ENCODE results near the gene LEAP2.

The LEAP2 gene

DNA sequence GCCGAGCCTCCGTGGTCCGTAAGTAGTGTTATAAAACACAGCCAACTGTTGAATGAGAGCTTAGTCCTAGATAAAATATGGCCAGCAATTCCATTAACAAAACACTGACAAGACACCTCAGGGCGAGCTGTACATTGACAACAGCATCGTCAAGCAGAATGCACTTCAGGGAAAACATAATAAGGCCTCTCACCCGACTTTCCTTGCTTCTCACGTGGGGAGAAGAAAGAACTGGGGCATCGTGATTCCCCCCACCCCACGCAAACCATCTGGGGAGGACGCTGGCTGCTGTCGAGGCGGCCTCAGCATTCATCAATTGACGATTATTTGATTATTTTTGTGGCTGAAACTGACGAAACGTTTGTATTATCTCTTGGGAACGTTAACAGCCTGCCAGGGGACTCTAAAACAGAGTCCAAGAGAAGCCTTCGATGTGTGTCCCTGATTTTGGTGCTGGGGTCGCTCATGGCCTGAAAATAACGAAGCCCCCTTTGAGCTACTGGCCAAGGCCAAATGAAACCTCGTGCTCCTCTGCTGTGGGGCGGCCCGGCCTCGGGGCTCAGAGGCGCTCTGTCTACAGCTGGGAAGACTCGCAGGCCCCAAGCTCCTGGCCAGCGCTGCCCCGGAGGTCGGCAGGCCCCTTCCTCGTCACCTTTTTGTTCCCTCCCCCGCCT lies 7.7 kb upstream of the LEAP2 start:
- Histone ChIP-seq H3K27ac (replicated peaks; ENCODE audit: low read length) (peak overlapping the region; percentile 88), H3K79me1 (ENCODE audit: low read depth, low read length) (peaks cover 4% of the 10 kb centered on the region), H3K4me2 (ENCODE audit: insufficient read depth, low read length, poor library complexity, severe bottlenecking) (peak overlapping the region; percentile 50), H2BK5ac (ENCODE audit: low read length) (peak overlapping the region; percentile 59), H3K4ac (ENCODE audit: low read length) (peak overlapping the region; percentile 30), H3K4me1 (ENCODE audit: control insufficient read depth in 2 of 2, insufficient read depth in 1 of 2, low read depth in 1 of 2, low read length in 2 of 2) (peaks cover 7 to 9% of the 10 kb centered on the region in 2 donors), H3K9me3 (replicated peaks in 1 of 2; ENCODE audit: control insufficient read depth in 2 of 2, insufficient read depth in 1 of 2, low read depth in 1 of 2, low read length in 2 of 2) (no peaks in the 10 kb centered on the region), H3K18ac (ENCODE audit: low read length) (peak overlapping the region; percentile 92), H3K36me3 (replicated peaks in 1 of 2; ENCODE audit: control insufficient read depth in 2 of 2, insufficient read depth in 2 of 2, low read length in 2 of 2) (peaks cover 11 to 36% of the 10 kb centered on the region in 2 donors), H4K8ac (ENCODE audit: low read depth, low read length) (peak overlapping the region; percentile 74), H2AK5ac (ENCODE audit: low read depth, low read length) (peak overlapping the region; percentile 47), H2BK12ac (ENCODE audit: low read length) (no peak overlapping the region), H4K91ac (ENCODE audit: low read depth, low read length, poor library complexity) (no peak overlapping the region), H2BK15ac (ENCODE audit: low read length) (no peak overlapping the region), H2AFZ (ENCODE audit: low read length) (peak overlapping the region; percentile 88), H2BK120ac (ENCODE audit: low read depth, low read length) (no peak overlapping the region), H3K9ac (ENCODE audit: low read depth, low read length, poor library complexity) (peak overlapping the region; percentile 53), H3K4me3 (ENCODE audit: low read length in 2 of 2) (peak overlapping the region; percentile 31 to 88), H3K27me3 (ENCODE audit: control insufficient read depth in 3 of 3, insufficient read depth in 3 of 3, low read depth in 1 of 3, low read length in 3 of 3) (peaks cover 0 to 3% (median 0%) of the 10 kb centered on the region in 3 experiments), H3K14ac (ENCODE audit: low read length) (no peak overlapping the region), H3K23ac (ENCODE audit: low read depth, low read length, poor library complexity) (peak overlapping the region; percentile 96)
- DNase-seq (ENCODE audit: low spot score), result peak; percentile 2
- no CpG with 5 or more reads among the region's 30 CpGs for WGBS, 2 donors (ENCODE audit: extremely low coverage in 2 of 2, insufficient read length in 2 of 2, insufficient replicate concordance in 1 of 2)

DNA sequence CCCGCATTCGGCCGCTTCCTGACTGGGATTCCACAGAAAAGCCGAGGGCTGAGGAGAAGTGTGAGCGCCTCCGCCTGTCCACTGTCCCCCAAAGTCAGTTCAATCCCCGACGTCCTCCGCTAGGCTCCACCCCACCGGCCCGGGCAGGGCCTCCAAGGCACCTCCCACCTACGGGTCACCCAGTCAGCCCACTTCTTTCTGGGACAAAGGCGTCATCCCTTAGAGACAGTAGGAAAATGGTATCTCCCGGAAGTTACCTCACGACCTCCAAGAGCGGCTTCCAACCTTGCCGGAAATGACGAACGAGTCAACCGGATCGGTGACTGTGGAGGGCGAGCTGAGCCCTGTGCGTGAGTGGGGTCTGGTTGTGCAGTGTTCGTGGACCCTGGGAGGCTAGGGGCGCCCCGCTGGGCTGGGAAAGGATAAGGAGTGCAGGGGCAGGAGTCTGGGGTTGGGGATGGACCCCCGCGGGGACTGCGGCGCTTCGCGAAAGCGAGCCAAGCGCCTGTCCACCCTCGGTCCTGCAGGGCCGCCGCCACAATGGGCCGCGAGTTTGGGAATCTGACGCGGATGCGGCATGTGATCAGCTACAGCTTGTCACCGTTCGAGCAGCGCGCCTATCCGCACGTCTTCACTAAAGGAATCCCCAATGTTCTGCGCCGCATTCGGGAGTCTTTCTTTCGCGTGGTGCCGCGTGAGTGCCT lies 7.0 kb upstream of the LEAP2 start, which contains the start of the genes GDF9 and UQCRQ:
GDF9 (minus strand) TSS at position 128 of the 704 bp plus-strand sequence. CDS start 1,936 bp downstream, outside the sequence.
UQCRQ (plus strand) TSS at position 301 of the 704 bp plus-strand sequence; CDS start at position 541, 240 bp downstream.
- peak within 1 kb of the TSS; percentile 47 for H2AK5ac ChIP-seq (ENCODE audit: low read depth, low read length)
- DNase-seq (ENCODE audit: low spot score), result peak; percentile 99

DNA sequence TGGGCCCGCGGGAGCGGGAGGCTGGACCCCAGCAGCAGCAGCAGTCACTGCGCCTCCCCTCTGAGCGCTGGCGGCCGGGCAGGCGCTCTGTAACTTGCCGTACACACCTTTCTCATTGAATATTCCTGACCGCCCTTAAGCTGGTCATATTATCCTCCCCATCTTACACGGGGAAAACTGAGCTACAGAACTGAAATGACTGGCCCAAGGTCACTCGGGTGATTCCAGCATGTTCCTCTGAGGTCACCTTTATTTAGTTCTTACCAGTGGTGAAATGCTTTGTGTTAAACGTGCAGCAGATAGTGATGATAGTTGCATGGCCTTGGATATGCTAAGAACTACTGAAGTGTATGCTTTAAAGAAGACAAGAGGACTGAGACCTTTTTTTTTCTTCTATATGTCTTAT lies 6.4 kb upstream of the LEAP2 start:
- Histone ChIP-seq H2BK5ac (ENCODE audit: low read length) (no peak overlapping the region), H3K14ac (ENCODE audit: low read length) (no peak overlapping the region), H3K79me1 (ENCODE audit: low read depth, low read length) (peaks cover 4% of the 10 kb centered on the region), H3K4me2 (ENCODE audit: insufficient read depth, low read length, poor library complexity, severe bottlenecking) (peak overlapping the region; percentile 74), H3K4me3 (ENCODE audit: low read length in 2 of 2) (peak overlapping the region; percentile 88 to 95), H3K9me3 (replicated peaks in 1 of 2; ENCODE audit: control insufficient read depth in 2 of 2, insufficient read depth in 1 of 2, low read depth in 1 of 2, low read length in 2 of 2) (no peaks in the 10 kb centered on the region), H3K23ac (ENCODE audit: low read depth, low read length, poor library complexity) (peak overlapping the region; percentile 96), H4K8ac (ENCODE audit: low read depth, low read length) (no peak overlapping the region), H3K36me3 (replicated peaks in 1 of 2; ENCODE audit: control insufficient read depth in 2 of 2, insufficient read depth in 2 of 2, low read length in 2 of 2) (peaks cover 11 to 48% of the 10 kb centered on the region in 2 donors), H2AK5ac (ENCODE audit: low read depth, low read length) (no peak overlapping the region), H3K27me3 (ENCODE audit: control insufficient read depth in 3 of 3, insufficient read depth in 3 of 3, low read depth in 1 of 3, low read length in 3 of 3) (no peaks in the 10 kb centered on the region), H3K18ac (ENCODE audit: low read length) (no peak overlapping the region), H2AFZ (ENCODE audit: low read length) (peak overlapping the region; percentile 88), H2BK120ac (ENCODE audit: low read depth, low read length) (no peak overlapping the region), H3K4ac (ENCODE audit: low read length) (no peak overlapping the region), H2BK12ac (ENCODE audit: low read length) (no peak overlapping the region), H2BK15ac (ENCODE audit: low read length) (no peak overlapping the region), H3K27ac (replicated peaks; ENCODE audit: low read length) (no peak overlapping the region), H3K9ac (ENCODE audit: low read depth, low read length, poor library complexity) (peak overlapping the region; percentile 96), H4K91ac (ENCODE audit: low read depth, low read length, poor library complexity) (no peak overlapping the region), H3K4me1 (ENCODE audit: control insufficient read depth in 2 of 2, insufficient read depth in 1 of 2, low read depth in 1 of 2, low read length in 2 of 2) (peaks cover 7 to 9% of the 10 kb centered on the region in 2 donors)
- WGBS, 2 donors (ENCODE audit: extremely low coverage in 2 of 2, insufficient read length in 2 of 2, insufficient replicate concordance in 1 of 2), result no CpG with 5 or more reads among the region's 13 CpGs
- no peak for DNase-seq (ENCODE audit: low spot score)

More for the DNA sequence above, 7.0 kb upstream of the LEAP2 start, which contains the start of the genes GDF9 and UQCRQ:
- H3K79me1 ChIP-seq (ENCODE audit: low read depth, low read length), result peaks cover 4% of the 10 kb centered on the region
- H2BK15ac ChIP-seq (ENCODE audit: low read length), result no peak within 1 kb of the TSS
- H2AFZ ChIP-seq (ENCODE audit: low read length), result peak within 1 kb of the TSS; percentile 88
- H2BK12ac ChIP-seq (ENCODE audit: low read length), result no peak within 1 kb of the TSS
- H3K4ac ChIP-seq (ENCODE audit: low read length), result peak within 1 kb of the TSS; percentile 30
- peak within 1 kb of the TSS; percentile 88 for H3K27ac ChIP-seq (replicated peaks; ENCODE audit: low read length)
- H3K14ac ChIP-seq (ENCODE audit: low read length), result no peak within 1 kb of the TSS
- peak within 1 kb of the TSS; percentile 96 for H3K9ac ChIP-seq (ENCODE audit: low read depth, low read length, poor library complexity)
- peaks cover 0 to 2% (median 0%) of the 10 kb centered on the region in 3 experiments for H3K27me3 ChIP-seq (ENCODE audit: control insufficient read depth in 3 of 3, insufficient read depth in 3 of 3, low read depth in 1 of 3, low read length in 3 of 3)
- peaks cover 11 to 43% of the 10 kb centered on the region in 2 donors for H3K36me3 ChIP-seq (replicated peaks in 1 of 2; ENCODE audit: control insufficient read depth in 2 of 2, insufficient read depth in 2 of 2, low read length in 2 of 2)
- H4K8ac ChIP-seq (ENCODE audit: low read depth, low read length), result peak within 1 kb of the TSS; percentile 74
- H3K18ac ChIP-seq (ENCODE audit: low read length), result peak within 1 kb of the TSS; percentile 92
- H3K9me3 ChIP-seq (replicated peaks in 1 of 2; ENCODE audit: control insufficient read depth in 2 of 2, insufficient read depth in 1 of 2, low read depth in 1 of 2, low read length in 2 of 2), result no peaks in the 10 kb centered on the region
- WGBS, 2 donors (ENCODE audit: extremely low coverage in 2 of 2, insufficient read length in 2 of 2, insufficient replicate concordance in 1 of 2), result no CpG with 5 or more reads among the region's 55 CpGs
- H3K4me1 ChIP-seq (ENCODE audit: control insufficient read depth in 2 of 2, insufficient read depth in 1 of 2, low read depth in 1 of 2, low read length in 2 of 2), result peaks cover 7 to 9% of the 10 kb centered on the region in 2 donors
- H2BK5ac ChIP-seq (ENCODE audit: low read length), result peak within 1 kb of the TSS; percentile 59
- peak within 1 kb of the TSS; percentile 74 for H3K4me2 ChIP-seq (ENCODE audit: insufficient read depth, low read length, poor library complexity, severe bottlenecking)
- H3K4me3 ChIP-seq (ENCODE audit: low read length in 2 of 2), result peak within 1 kb of the TSS; percentile 88 to 95
- no peak within 1 kb of the TSS for H2BK120ac ChIP-seq (ENCODE audit: low read depth, low read length)
- no peak within 1 kb of the TSS for H4K91ac ChIP-seq (ENCODE audit: low read depth, low read length, poor library complexity)
- H3K23ac ChIP-seq (ENCODE audit: low read depth, low read length, poor library complexity), result peak within 1 kb of the TSS; percentile 96

DNA sequence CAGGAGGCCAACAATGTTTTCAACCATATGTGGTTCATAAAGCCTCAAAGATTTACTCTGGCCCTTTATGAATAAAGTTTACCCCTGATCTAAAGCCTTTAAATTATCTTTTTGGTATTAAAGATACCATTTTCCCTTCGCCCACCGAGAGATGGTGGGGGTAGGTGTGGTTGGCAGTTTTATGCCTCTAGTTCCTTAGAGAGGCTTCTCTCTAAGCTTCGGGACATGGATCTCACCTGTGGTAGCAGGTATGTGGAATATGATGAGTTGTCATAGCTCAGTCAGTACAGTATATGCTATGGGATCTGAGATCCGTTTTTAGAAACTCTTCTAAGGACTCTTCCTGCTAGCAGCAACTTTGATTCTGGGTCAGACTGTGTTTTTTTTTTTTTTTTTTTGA lies 4.7 kb upstream of the LEAP2 start:
- DNase-seq (ENCODE audit: low spot score), result no peak
- no peak overlapping the region for H3K4me3 ChIP-seq (ENCODE audit: low read length in 2 of 2)
- peaks cover 13 to 64% of the 10 kb centered on the region in 2 donors for H3K36me3 ChIP-seq (replicated peaks in 1 of 2; ENCODE audit: control insufficient read depth in 2 of 2, insufficient read depth in 2 of 2, low read length in 2 of 2)
- H2BK120ac ChIP-seq (ENCODE audit: low read depth, low read length), result no peak overlapping the region
- no peak overlapping the region for H3K14ac ChIP-seq (ENCODE audit: low read length)
- no peak overlapping the region for H3K27ac ChIP-seq (replicated peaks; ENCODE audit: low read length)
- H2BK12ac ChIP-seq (ENCODE audit: low read length), result no peak overlapping the region
- H4K91ac ChIP-seq (ENCODE audit: low read depth, low read length, poor library complexity), result no peak overlapping the region
- H4K8ac ChIP-seq (ENCODE audit: low read depth, low read length), result no peak overlapping the region
- no peak overlapping the region for H3K23ac ChIP-seq (ENCODE audit: low read depth, low read length, poor library complexity)
- no peak overlapping the region for H2AK5ac ChIP-seq (ENCODE audit: low read depth, low read length)
- H3K4me2 ChIP-seq (ENCODE audit: insufficient read depth, low read length, poor library complexity, severe bottlenecking), result no peak overlapping the region
- no peaks in the 10 kb centered on the region for H3K27me3 ChIP-seq (ENCODE audit: control insufficient read depth in 3 of 3, insufficient read depth in 3 of 3, low read depth in 1 of 3, low read length in 3 of 3)
- H3K18ac ChIP-seq (ENCODE audit: low read length), result no peak overlapping the region
- H3K4me1 ChIP-seq (ENCODE audit: control insufficient read depth in 2 of 2, insufficient read depth in 1 of 2, low read depth in 1 of 2, low read length in 2 of 2), result peaks cover 7 to 9% of the 10 kb centered on the region in 2 donors
- H3K4ac ChIP-seq (ENCODE audit: low read length), result no peak overlapping the region
- no CpG with 5 or more reads among the region's 4 CpGs for WGBS, 2 donors (ENCODE audit: extremely low coverage in 2 of 2, insufficient read length in 2 of 2, insufficient replicate concordance in 1 of 2)
- H3K79me1 ChIP-seq (ENCODE audit: low read depth, low read length), result peaks cover 4% of the 10 kb centered on the region
- no peak overlapping the region for H2AFZ ChIP-seq (ENCODE audit: low read length)
- no peak overlapping the region for H2BK5ac ChIP-seq (ENCODE audit: low read length)
- no peak overlapping the region for H2BK15ac ChIP-seq (ENCODE audit: low read length)
- H3K9me3 ChIP-seq (replicated peaks in 1 of 2; ENCODE audit: control insufficient read depth in 2 of 2, insufficient read depth in 1 of 2, low read depth in 1 of 2, low read length in 2 of 2), result no peaks in the 10 kb centered on the region
- no peak overlapping the region for H3K9ac ChIP-seq (ENCODE audit: low read depth, low read length, poor library complexity)
